GM12878 (cell line): Measurements from ENCODE around the gene CABP7. TPM values are rescaled to one million over a fixed set of nuclear protein-coding genes. Genes with fewer than 3 reads are reported as not detected.
A peak's percentile ranks its signal among the peaks of the same experiment; 100 is the strongest.

Experiments
- ATAC-seq: fragments of 200-7000 bp; cut with Tn5 transposase; 3 replicates; pipeline ENCODE4 v1.9.1; 2020; ENCODE audit warnings: mild to moderate bottlenecking, moderate library complexity
- BruUV-seq: library from RNA; stranded (reverse); fragments of 400-500 nt; replicated peaks from 2 replicates; lab custom pipeline; 2021; lab: Mats Ljungman, UMichigan
- CTCF ChIA-PET: fragments of 300-600 bp; sonication (Branson Sonifier 250); formaldehyde crosslinking; extraction: SDS; loops from one replicate; lab custom pipeline; 2021; ENCODE audit warnings: inconsistent platforms; lab: Yijun Ruan, JAX
- POLR2A ChIA-PET: fragments of 350-600 bp; formaldehyde crosslinking; extraction: SDS; loops from one replicate; lab custom pipeline; 2021; ENCODE audit warnings: inconsistent platforms; lab: Charles Lee
- RAD21 ChIA-PET: fragments of 300-600 bp; sonication (Branson Sonifier 250); formaldehyde crosslinking; loops from one replicate; lab custom pipeline; 2023; ENCODE audit warnings: antibody characterized with exemption; ENCODE audit not compliant: unreplicated experiment; lab: Charles Lee
- SMC1A ChIA-PET: fragments of 300-600 bp; sonication (Branson Sonifier 250); formaldehyde crosslinking; loops from one replicate; lab custom pipeline; 2023; ENCODE audit not compliant: unreplicated experiment, uncharacterized antibody; lab: Charles Lee
- DNase-seq: peaks from one replicate; pipeline ENCODE4 v3.0.0-alpha.2; 2011; ENCODE audit warnings: low read depth, low spot score
- FAIRE-seq: peaks from 3 replicates; lab custom pipeline; 2011; peaks lifted over from hg19 to GRCh38; lab: Jason Lieb, UNC
- H2AFZ ChIP-seq: 2 replicates; pipeline ENCODE4 v1.6.0; 2011; ENCODE audit warnings: low read depth, low read length, control low read depth; ENCODE audit not compliant: control insufficient read depth
- H3K27ac ChIP-seq: 2 replicates; pipeline ENCODE4 v1.5.1; 2011; ENCODE audit warnings: control low read depth; ENCODE audit not compliant: control insufficient read depth, insufficient read depth
- H3K27me3 ChIP-seq, 2 experiments: replicated peaks in 1 of 2; 2 replicates each; pipeline versions ENCODE4 v1.6.0 to v1.6.1; 2011; ENCODE audit warnings: low read length in 1 of 2; ENCODE audit not compliant: control insufficient read depth in 2 of 2, insufficient read depth in 2 of 2
- H3K36me3 ChIP-seq, 2 experiments: 2 replicates each; pipeline ENCODE4 v1.5.1; 2011; ENCODE audit warnings: low read length in 1 of 2; ENCODE audit not compliant: control insufficient read depth in 2 of 2, insufficient read depth in 2 of 2
- H3K4me1 ChIP-seq: 2 replicates; pipeline ENCODE4 v1.6.1; 2011; ENCODE audit warnings: mild to moderate bottlenecking, low read length, moderate library complexity, mixed read lengths; ENCODE audit not compliant: control insufficient read depth, insufficient read depth
- H3K4me2 ChIP-seq: 2 replicates; pipeline ENCODE4 v1.6.0; 2011; ENCODE audit warnings: control low read depth; ENCODE audit not compliant: control insufficient read depth, insufficient read depth
- H3K4me3 ChIP-seq: fragments of 200-600 bp; sonication (generic); 2 replicates; pipeline ENCODE4 v1.5.1; 2016
- H3K79me2 ChIP-seq: 2 replicates; pipeline ENCODE4 v1.6.0; 2011; ENCODE audit warnings: low read length; ENCODE audit not compliant: control insufficient read depth, insufficient read depth
- H3K9ac ChIP-seq: 2 replicates; pipeline ENCODE4 v1.8.0; 2011; ENCODE audit warnings: low read length, control low read depth, mixed read lengths; ENCODE audit not compliant: control insufficient read depth, insufficient read depth
- H3K9me3 ChIP-seq: replicated peaks from 3 replicates; pipeline ENCODE4 v1.5.1; 2011; ENCODE audit warnings: mild to moderate bottlenecking, low read length; ENCODE audit not compliant: control insufficient read depth, insufficient read depth
- H4K20me1 ChIP-seq: 2 replicates; pipeline ENCODE4 v1.6.0; 2011; ENCODE audit not compliant: control insufficient read depth, insufficient read depth
- E2F4 ChIP-seq: IDR thresholded peaks from 2 replicates; pipeline ENCODE4 v1.6.1; 2012; ENCODE audit warnings: low read depth, low read length, improper control_type of control experiment
- ELK1 ChIP-seq: IDR thresholded peaks from 2 replicates; pipeline ENCODE4 v1.6.1; 2012; ENCODE audit warnings: low read depth, low read length, improper control_type of control experiment
- NBN ChIP-seq: fragments of 450-650 bp; IDR thresholded peaks from 2 replicates; pipeline ENCODE4 v1.6.1; 2016
- REST ChIP-seq: IDR thresholded peaks from 2 replicates; pipeline ENCODE4 v1.6.1; 2012; ENCODE audit warnings: mild to moderate bottlenecking, low read depth, low read length
- SMAD1 ChIP-seq: fragments of 450-650 bp; IDR thresholded peaks from 2 replicates; pipeline ENCODE4 v1.6.1; 2018; ENCODE audit warnings: mild to moderate bottlenecking, low read depth; ENCODE audit not compliant: partially characterized antibody
- WGBS: methylation state at CpG from one replicate; pipeline ENCODE4 v1.1.6; 2016; ENCODE audit warnings: low lambda C conversion rate; ENCODE audit not compliant: insufficient replicate concordance, insufficient coverage; ENCODE audit errors: missing lambda C conversion rate; 5-methylcytosine and 5-hydroxymethylcytosine counted together
- in situ Hi-C: fragments of 300-500 bp; cut with MboI; formaldehyde crosslinking; loops from 9 replicates; pipeline ENCODE4 v1.14.3; 2018; ENCODE audit warnings: mixed read lengths
- intact Hi-C: fragments of 100-400 bp; cut with micrococcal nuclease; formaldehyde crosslinking; loops from one replicate; pipeline ENCODE4 v1.14.2; 2022; ENCODE audit not compliant: unreplicated experiment
- polyA plus RNA-seq, 11 experiments: library from polyadenylated mRNA; depleted of rRNA in 4 of 11; unstranded in 6 of 11; stranded (reverse) in 5 of 11; fragments of >200 nt; fragmentation: Nextera tagmentation in 4 of 11; fragmentation: Illumina TruSeq in 1 of 11; extraction: Ambion mirVana in 4 of 11; extraction: Trizol in 1 of 11; gene quantifications; 1 replicate in 1 of 11; 2 replicates in 10 of 11; pipeline versions ENCODE4 v1.2.1 to v1.2.3, GENCODE V29; 2011 to 2016; ENCODE audit warnings: inconsistent platforms in 2 of 11, missing spikeins in 2 of 11, low read depth in 1 of 11
- total RNA-seq, 4 experiments: library from RNA; depleted of rRNA in 3 of 4; stranded (reverse); fragments of >200 nt in 3 of 4; fragmentation: Illumina TruSeq in 1 of 4; extraction: Trizol in 1 of 4; gene quantifications; 2 replicates each; pipeline versions ENCODE4 v1.2.1 to v1.2.3, GENCODE V29; 2013 to 2021

The CABP7 gene
- total and polyA plus RNA-seq, 10 of the 15 experiments (the other 5 are each of a cell fraction or from before 2014, with no cell fraction given), result 0.02 to 0.18 (median 0.05) TPM; not detected in 5

GRCh38 chr22:29715705-29716104 is 4.1 kb upstream of the CABP7 start:
- H3K27ac ChIP-seq, result no peak overlapping the region
- H4K20me1 ChIP-seq, result no peaks in the 10 kb centered on the region
- BruUV-seq, result no TSS peak
- in situ Hi-C loops, result no loop called here
- H3K9ac ChIP-seq, result no peak overlapping the region
- H2AFZ ChIP-seq, result no peak overlapping the region
- H3K27me3 ChIP-seq, result peaks cover 3 to 6% of the 10 kb centered on the region in 2 experiments; a peak in 2 of 4 replicates
- TF ChIP-seq E2F4, result no peak
- no peak for TF ChIP-seq NBN
- TF ChIP-seq SMAD1, result no peak
- H3K4me3 ChIP-seq, result no peak overlapping the region
- no peak for ATAC-seq
- no peaks in the 10 kb centered on the region for H3K36me3 ChIP-seq
- ChIA-PET POLR2A (no interaction called here), CTCF (interaction anchor here (0.6 kb wide), 1 partner anchor 1831 kb away, joined by 3 read pairs; no protein-coding TSS in a partner anchor), SMC1A (interaction anchor here (1.1 kb wide), 1 partner anchor 70 kb away, joined by 3 read pairs; no protein-coding TSS in a partner anchor), RAD21 (no interaction called here)
- no peaks in the 10 kb centered on the region for H3K4me1 ChIP-seq
- no peaks in the 10 kb centered on the region for H3K9me3 ChIP-seq
- 17% methylated on average over 5 of the region's 5 CpGs for WGBS
- H3K4me2 ChIP-seq, result no peak overlapping the region
- intact Hi-C loops, result no loop called here
- no peak for DNase-seq
- no peaks in the 10 kb centered on the region for H3K79me2 ChIP-seq
- no peak for FAIRE-seq

- Histone ChIP-seq H3K9me3 (no peaks in the 10 kb centered on the region), H2AFZ (no peak overlapping the region), H4K20me1 (no peaks in the 10 kb centered on the region), H3K27ac (no peak overlapping the region), H3K79me2 (no peaks in the 10 kb centered on the region), H3K9ac (no peak overlapping the region), H3K4me1 (no peaks in the 10 kb centered on the region), H3K4me3 (no peak overlapping the region), H3K4me2 (no peak overlapping the region), H3K27me3 (peaks cover 3 to 6% of the 10 kb centered on the region in 2 experiments; a peak in 2 of 4 replicates), H3K36me3 (no peaks in the 10 kb centered on the region)
- peak; percentile 85 for ATAC-seq
- DNase-seq, result no peak
- POLR2A ChIA-PET, result no interaction called here
- in situ Hi-C loops, result no loop called here
- RAD21 ChIA-PET, result interaction anchor here (1.0 kb wide), 1 partner anchor 288 kb away, joined by 3 read pairs; no protein-coding TSS in a partner anchor
- SMC1A ChIA-PET, result interaction anchor here (1.2 kb wide), 1 partner anchor 288 kb away, joined by 3 read pairs; no protein-coding TSS in a partner anchor
- WGBS, result 33% methylated on average over 16 of the region's 16 CpGs
- no TSS peak for BruUV-seq
- intact Hi-C loops, result no loop called here
- TF ChIP-seq REST (peak; percentile 95), ELK1 (no peak)
- TF ChIP-seq, all 136 proteins: peak for 1
- FAIRE-seq, result no peak
- CTCF ChIA-PET, result interaction anchor here (1.0 kb wide), 1 partner anchor 81 kb away, joined by 3 read pairs; no protein-coding TSS in a partner anchor
Observed at GRCh38 chr22:29716814-29717545, 2.8 kb upstream of the CABP7 start.
